ENCODE results near the gene NFATC2.

The NFATC2 gene

DNA sequence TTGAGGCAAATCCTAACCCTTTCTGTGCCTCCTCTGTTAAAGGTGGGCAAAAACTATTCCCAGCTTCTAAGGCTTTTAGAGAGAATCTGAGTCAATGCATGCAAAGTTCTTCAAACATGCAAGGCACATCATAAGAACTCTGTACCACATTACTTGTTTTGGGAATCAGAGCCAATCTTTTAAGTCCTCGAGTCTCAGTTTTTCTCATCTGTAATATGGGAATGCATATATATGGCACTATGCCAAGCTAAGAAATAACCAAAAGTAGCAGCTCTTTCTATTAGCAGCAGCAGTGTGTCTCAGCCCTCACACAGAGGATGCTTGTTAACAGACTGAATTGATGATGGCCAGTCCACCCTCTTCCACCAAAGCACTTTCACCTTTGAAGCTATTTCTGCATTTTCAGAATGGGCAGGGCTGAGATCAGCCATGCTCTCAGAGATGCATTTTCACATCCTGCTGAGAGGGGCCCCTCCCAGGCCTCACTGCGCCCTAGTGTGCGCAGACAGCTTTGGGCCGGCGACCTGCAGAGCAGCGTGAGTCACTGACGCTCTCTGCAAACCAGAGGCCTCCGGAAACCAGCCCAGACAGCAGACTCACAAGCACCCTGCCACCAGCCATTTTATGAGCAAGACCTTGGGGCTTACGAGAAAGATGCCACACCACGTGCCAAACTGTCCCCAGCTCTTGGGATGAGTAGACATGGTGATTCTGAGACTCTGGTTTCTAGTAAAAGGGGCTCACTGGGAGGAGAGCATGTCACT lies 138.0 kb downstream of the NFATC2 start:
- DNase-seq = no peak

- DNase-seq = no peak
These were observed 138.9 kb downstream of the NFATC2 start for GRCh38 chr20:51403466-51404220.

GRCh38 chr20:51402201-51402600 lies 140.3 kb downstream of the NFATC2 start:
- DNase-seq = no peak

- no peak for DNase-seq
These were observed 141.0 kb downstream of the NFATC2 start for GRCh38 chr20:51401496-51401895.

- no peak for DNase-seq
These were observed 142.2 kb downstream of the NFATC2 start for GRCh38 chr20:51400051-51400926.

DNA sequence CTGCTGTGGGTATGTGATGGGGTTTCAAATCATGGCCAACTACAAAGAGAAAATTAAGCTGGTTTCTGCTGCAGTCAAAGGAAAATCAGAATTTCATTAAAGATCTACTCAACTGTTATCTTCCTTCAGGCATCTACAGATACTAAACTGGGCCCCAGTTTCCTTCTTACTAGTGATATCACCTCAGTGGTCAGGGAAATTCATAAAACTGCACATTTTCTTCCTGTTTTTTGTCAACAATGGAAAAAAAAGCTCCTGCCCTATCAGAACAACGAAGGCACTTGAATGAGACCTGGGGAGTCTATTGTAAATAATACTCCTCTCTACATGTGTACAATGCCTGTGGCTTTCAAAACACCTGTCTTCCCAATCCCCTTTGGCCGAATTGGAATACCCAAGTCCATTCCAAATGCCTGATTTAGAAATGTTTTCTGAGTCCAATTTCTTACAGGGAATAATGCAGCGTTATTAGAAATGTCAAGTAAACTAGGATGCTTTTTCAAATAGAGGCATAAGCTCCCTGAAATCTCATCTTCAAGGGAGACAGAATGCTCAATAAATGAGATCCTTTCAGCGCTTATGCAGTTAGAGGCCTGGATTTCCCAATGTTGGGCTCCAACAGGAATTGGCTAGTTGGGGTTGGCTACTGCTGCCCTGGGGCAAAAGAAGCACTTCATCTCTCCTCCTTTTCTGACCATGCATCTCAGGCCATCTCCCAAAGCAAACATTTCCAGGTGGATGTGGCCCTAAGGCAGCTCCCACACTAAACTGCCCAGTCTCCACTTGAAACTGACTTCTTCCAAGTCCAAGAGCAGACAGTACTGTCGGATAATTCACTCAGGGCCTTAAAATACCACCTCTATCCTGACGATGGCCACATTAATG lies 143.3 kb downstream of the NFATC2 start:
- DNase-seq = no peak

GRCh38 chr20:51398552-51398951 lies 144.0 kb downstream of the NFATC2 start:
- DNase-seq = no peak

DNA sequence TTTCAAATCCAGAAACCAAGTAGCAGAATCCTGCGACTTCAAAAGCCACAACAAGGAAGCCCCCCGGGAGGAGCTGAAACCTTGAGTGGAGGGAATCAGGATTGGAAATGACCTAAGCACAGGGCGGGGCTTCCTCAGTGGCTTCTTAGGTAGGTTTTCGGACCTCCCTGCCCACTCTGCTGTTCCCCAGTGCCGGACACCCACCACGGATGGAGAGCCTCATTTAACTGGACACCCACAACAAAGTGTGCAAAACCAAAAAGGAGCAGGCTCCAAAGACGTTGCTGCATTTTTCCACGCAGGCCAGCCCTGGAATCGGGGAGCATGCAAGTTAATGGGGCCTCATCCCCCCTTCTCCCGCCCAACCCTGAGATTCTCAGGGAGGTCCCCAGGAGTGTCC lies 144.4 kb downstream of the NFATC2 start:
- DNase-seq = no peak

DNA sequence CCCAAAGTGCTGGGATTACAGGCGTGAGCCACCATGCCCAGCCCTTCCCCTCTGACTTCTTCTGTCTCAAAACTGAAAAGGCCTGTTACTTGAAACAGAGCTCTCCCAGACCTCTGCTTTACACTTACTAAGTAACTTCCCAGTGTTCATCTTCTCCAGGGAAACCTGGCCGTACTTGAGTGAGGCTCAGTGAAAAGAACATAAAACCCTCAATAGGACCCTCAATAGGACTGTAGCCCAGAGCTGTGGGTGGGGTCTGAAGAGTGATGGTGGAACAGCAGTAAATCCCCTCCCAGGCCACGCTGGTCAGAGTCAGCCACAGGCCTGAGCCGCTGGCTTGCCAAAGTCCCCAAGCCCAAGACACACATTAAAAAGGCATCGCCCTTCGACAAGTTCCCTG lies 145.4 kb downstream of the NFATC2 start:
- no peak for DNase-seq

- no peak for DNase-seq
These were observed 146.1 kb downstream of the NFATC2 start for GRCh38 chr20:51396365-51396909.

GRCh38 chr20:51394706-51395105 lies 147.8 kb downstream of the NFATC2 start:
- DNase-seq = no peak

GRCh38 chr20:51393571-51393970 lies 148.9 kb downstream of the NFATC2 start:
- no peak for DNase-seq

DNA sequence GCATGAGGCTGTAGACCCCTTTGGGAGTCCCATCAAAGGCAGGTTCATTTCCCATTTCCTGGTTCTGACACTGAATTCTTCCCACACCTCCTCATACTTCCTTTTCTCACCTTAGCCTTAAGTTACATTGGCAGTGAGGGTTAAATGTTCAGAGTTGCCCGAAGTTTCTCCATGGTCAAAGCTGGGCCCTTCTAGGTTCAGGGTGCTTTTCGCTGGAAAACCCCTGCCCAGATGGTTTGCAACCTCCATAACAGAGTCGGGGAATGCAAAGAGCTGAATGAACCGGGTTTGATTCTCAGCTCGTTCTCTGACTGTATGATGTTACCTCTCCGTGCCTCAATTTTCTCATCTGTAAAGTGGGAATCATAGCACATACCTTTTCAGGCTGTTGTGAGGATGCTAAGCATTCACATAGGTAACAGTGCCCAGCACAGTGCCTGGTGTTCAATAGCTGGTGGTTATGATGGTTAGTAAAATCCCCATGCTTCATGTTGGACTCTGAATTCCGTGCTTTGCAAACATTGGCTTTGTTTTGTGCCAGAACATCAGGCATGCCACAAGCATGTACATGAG lies 149.8 kb downstream of the NFATC2 start:
- DNase-seq = no peak

GRCh38 chr20:51391926-51392325 lies 150.6 kb downstream of the NFATC2 start:
- no peak for DNase-seq

- DNase-seq = no peak
These were observed 152.8 kb downstream of the NFATC2 start for GRCh38 chr20:51389543-51390264.

GRCh38 chr20:51388756-51389542 lies 153.6 kb downstream of the NFATC2 start:
- DNase-seq = no peak

DNA sequence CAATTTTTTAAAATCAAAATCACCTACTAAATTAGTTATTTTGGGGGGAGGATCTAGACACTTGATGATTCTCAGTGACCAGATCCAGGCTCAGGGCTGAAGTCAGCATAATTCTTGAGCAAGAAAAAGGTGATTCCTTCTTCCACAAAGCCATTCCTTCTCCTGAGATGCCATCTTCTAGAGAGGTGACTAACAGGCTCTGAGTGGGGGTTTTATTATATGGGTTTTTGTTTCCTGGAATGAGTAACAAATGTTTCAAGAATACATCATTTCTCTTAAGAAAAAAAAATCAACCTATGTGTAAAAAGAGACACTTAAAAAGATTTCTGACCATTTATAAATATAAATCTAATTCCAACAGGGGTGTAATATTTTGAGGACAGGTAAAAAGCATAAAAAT lies 154.3 kb downstream of the NFATC2 start:
- no peak for DNase-seq

DNA sequence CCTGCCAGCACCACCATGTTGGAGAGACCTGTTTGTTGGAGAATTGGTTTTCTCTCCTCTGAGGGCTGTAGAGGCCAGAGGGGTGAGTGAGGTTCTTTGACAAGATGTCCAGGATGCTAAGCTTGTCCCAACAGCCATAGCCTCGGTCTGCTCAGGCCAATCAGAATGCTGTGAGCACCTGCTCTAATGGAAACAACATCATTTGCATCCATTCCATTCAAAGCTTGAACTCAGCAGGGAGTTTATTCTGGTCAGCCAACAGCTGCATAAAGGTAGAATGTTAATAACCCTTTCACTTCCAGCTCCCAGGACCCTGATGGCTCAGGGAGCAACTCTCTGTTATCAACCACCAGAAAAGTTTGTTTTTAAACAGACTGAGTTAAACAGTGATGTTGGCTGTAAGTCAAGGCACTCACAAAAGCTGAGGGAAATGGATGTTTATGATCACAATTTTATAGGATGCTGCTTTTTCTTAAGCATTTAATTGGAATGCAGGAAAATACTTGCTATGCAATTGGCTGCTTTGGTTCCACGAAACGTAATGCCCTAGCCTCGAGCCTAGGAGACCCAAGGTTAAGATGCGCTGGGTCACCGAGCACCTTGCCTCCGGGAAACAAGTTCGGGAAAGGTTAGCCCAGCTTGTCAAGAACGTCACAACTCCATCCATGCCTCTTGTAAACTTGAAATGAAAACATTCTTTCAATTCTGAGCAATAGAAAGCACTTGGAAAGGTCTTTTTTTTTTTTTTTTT lies 155.2 kb downstream of the NFATC2 start:
- no peak for DNase-seq

GRCh38 chr20:51386586-51386985 lies 155.9 kb downstream of the NFATC2 start:
- DNase-seq = no peak

Measured in SW 1271 (cell line).